GM19467 (cell line): Measurements from ENCODE around the gene PEPD.

Source experiments
- ATAC-seq: cut with Tn5 transposase; IDR thresholded peaks from one replicate; pipeline ENCODE4 v1.9.1; 2021; ENCODE audit warnings: mild to moderate bottlenecking, moderate library complexity; ENCODE audit not compliant: unreplicated experiment

Gene PEPD

DNA sequence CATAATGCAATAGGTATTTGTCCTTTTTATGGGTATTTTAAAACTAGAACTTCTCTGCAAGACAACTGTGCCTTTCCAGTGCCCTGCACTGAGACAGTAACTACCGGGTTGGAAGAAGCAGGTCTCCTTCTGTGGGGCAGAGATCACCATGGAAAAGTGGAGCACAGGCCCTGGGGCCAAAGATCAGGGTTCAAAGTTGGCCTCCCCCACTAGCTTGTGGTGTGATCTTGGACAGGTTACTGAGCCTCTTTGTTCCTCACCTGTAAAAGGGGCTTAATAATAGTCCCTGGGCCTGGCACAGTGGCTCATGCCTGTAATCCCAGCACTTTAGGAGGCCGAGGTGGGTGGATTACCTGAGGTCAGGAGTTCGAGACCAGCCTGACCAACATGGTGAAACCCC, 79.8 kb downstream of the PEPD start:
- no peak for ATAC-seq

DNA sequence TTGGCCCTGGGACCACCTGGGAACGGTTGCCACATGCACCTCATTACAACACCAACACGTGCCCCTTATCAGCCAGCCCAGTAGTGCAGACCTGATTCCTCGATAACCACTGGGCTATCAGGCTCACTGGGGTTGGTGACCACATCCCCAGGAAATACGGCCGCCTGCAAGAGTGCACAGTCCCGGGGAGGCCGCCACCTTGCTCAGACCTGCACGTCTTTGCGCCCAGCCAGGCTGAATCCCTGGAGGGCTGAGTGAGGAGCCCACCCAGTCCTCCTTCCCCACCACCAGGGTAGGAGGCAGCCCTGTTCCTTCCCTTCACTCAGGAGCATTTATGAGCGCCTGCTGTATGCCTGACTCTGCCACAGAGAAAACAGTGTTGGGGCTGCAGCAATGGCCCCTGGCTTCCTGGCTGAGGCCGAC, 80.3 kb downstream of the PEPD start:
- no peak for ATAC-seq

GRCh38 chr19:33440682-33441081, 80.9 kb downstream of the PEPD start:
- no peak for ATAC-seq

GRCh38 chr19:33440241-33440640, 81.3 kb downstream of the PEPD start:
- ATAC-seq, result no peak

DNA sequence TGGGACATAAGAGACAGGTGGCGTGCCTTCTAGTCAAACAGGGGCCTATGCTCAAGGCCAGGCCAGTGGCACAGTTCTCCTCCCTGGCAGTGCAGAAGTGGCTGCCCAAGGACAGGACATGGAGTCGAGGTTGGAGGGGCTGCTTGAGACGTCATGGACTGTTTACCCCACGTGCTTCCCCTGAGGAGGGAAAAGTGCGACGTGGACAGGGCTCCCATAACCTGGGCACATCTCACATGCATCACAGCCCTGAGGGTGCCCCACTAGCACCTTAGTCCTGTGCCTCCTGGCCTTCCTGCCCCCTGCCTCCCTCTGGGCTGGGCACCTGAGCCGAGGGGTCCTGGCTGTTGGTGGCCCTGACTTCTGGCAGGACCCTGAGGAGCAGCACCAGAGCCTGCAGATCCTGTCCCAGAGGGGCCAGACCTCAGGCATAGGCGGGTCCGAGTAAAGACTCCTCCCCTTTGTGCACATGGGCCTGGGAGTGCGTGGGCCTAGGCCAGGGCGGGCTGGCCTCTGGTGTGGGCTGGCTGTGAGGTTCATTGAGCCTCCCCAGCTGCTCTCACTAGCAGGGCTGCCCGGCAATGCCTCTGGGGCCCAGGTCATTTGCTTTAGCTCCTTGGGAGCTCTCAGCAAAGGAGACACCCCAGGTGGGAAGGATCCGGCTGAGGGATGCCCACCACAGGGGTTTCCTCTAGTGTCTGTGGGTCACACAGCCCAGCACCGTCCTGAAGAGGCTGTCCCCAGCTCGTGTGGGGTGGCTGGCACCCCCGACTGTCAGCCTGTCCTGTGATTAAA, 82.4 kb downstream of the PEPD start:
- no peak for ATAC-seq

DNA sequence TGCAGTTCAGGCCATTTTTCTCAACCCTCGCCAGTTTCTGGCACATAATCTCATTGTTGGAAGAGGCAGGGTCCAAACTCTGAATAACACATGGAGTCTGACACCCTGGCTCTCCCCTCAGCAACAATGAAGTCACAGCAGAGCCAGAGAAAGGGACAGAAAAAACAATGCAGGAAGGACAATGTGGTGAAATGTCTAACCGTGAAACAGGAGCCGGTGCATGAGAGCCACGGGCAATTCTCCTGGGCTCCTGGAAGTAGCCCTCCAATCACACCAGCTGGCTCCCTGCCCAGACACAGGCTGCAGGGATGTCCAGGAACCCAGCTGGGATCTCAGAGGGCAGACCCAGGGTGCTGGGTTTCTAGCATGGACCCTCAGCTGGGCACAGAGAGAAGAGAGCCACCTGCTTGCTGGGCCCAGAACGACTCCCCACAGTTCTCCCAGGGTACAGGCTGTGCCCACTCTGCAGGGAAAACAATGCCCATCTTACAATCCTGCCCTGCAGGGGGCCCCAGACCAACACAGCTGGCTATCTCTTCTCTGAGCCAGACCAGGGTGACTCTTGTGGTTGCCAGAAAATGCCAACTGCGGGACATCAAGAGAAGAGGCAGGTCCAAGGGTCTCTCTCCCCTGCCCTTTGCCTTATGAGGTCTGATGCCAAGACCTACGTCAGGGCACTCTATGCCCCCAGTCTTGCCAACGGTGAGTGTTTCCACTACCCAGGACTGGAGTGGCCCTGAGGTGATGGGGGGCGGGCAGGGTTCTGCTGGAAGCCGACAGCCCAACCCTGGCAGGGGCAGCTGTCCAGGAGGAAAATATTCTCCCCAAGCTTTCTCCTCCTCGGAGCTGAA, 83.5 kb downstream of the PEPD start:
- ATAC-seq, result no peak

- no peak for ATAC-seq
Measured at GRCh38 chr19:33437393-33437820, 84.2 kb downstream of the PEPD start.

DNA sequence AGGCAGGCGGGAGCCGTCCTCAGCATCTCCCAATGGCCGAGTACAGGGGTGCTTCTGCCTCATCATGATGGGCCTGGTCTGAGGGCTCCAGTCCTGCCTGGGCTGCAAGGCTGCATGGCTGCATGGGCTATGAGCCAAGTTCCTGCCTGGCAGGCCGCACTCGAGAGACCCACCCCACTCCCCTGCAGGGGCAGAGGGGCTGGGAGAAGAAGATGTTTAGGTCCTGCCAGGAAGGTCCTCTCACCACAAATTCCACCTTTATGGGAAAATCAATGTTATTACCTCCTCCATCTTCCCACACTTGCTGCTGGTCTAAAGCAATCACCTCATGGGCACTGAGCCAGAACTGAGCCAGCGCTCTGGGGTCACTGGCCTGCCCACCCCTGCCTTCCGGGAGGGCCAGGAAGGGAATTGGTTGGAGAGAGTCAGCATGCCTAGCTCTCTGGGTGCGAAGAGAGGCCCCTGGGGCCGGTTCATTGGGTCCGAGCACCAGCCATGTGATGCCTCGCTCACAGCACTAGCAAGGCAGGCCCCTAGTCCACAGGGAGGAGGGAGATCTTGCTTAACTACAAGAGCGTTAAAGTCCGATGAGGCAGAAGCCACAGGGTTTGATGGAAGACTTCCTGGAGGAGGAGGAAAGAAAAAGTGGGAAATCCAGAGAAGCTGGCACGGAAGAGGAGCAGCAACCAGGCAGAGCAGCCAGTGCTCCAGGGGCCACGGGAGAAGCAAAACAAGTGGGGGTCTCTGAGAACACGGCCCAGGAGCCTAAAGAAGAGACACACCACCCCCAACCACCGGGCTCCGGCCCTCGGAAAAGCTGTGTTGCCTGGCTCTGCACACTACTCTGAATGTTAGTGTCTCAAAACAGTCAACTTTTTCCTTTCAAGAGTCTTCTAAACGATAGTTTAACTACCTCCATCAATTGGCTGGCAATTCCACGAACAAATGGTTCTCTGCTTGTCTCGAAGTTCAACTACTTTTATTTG, 84.9 kb downstream of the PEPD start:
- ATAC-seq, result no peak

DNA sequence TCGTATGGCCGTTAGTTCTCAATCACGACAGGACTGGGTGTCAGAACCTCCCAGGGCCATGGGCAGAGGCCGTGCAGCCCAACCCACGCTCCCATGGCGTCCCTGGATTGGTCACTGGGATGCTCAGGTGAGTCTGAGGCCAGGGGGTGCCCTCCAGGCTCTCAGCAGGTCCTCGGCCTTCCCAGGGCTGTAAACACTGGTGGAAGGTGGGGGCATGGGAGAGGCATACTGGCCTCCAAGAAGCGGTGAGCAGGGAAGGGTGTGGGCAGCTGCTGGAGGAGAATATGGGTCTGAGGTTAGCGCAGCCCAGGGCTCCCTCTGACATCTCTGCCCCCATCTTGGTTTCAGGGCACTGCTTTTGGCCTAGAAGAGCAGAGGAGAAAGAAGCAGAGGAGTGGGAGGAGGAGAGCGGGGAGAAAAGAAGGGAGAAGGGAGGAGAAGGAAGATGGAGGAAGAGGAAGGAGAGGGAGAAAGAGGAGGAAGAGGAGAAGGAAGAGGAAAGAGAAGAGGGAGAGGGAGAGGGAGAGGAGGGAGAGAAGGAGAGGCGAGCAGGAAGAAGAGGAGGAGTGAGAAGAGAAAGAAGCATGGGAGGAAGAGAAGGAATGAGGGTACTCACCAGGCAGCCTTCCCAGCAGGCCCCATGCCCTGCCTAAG, 85.8 kb downstream of the PEPD start:
- no peak for ATAC-seq

DNA sequence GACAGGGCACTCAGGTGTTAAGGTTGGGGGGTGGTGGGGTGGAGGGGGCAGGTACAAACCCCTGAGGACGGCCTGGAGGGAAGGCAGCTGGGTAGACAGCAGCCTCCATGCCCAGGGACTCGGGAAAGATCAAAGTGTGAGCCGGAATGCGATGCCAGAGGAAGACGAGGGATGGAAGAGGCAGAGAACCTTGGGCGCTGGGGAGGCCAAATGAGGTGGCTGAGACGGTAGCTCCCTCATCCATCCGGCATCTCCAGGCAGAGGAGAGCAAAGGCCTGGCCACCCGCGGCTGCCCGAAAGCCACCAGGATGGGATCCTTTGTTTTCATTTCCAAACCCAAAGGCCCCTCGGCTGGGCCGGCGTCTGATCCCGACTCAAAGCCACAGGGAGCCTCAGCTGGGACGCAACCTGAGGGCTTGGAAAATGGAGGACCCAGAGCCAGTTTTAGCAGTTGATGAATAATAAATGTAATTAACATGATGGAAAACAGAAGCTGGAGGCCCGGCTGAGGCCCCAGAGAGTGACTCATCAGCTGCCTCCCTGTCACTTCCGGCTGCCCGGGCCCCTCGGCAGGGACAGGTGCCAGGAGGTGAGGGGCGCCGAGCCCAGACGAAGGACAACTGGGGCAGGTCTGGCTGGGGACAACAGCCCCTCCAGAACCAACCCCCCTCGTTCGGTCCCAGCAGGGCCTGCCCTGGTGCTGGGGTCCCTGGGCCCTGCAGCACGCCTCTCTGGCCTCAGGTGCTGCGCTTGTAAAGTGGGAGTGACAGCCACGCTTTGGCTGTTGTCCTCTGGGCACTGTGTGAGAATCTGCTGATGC, 86.5 kb downstream of the PEPD start:
- no peak for ATAC-seq

DNA sequence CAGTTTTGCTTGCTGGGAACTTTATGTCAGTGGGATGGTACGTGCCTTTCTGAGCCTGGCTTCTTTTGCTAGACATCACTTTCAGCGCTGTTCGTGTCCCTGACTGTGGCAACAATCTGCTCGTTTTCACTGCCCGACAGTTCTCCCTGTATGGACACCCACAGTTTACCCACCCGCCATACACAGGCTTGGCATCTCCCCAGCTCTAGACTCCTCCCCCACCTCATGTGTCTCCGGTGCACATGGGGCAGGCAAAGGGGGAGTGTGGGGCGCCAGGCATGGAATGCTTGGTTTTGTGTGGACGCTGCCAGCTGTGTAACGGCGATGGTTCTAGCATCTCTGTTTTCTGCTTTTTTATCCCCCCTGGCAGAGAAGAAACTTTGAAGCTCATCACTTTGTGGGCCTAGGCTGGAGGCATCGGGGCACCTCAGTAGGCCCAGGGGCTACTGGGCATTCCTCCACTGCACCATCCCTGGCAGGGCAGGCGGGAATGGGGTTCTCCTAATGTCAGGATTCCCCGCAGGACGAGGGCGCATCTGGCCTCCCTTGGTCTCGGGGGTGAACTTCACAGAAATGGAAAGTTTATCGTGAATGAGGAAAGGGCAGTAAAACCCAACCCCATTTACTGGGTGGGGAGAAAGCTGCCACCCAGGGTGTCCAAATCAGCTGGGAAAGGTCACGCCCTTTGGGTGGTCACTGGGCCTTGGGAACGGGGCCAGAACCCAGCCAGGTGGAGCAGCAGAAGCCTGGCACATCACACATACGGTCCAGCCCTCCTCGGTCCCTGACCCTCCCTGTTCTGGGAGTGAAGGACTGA, 87.3 kb downstream of the PEPD start:
- no peak for ATAC-seq

- ATAC-seq, result no peak
Measured at GRCh38 chr19:33432446-33433170, 89.0 kb downstream of the PEPD start.

DNA sequence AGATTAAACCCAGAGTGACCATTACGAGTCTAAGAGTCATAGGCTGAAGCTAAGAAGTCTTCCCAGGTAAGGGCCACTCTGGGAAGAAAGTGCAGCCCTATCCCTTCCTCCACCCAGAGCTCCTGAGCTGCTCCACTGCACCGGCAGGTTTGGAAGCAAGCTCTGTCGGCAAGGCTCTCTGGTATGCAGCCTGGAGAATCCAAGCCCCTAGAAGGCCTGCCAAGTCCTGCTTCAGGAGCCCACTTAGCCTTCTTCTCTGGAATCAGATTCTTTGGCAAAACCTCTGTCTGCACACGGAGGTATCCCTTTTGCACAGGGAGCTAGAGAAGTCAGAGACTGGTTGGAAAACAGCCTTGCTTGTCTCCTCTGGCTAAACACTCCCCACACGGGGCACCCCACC, 89.6 kb downstream of the PEPD start:
- no peak for ATAC-seq

- ATAC-seq, result no peak
Measured at GRCh38 chr19:33430674-33431277, 90.8 kb downstream of the PEPD start.

DNA sequence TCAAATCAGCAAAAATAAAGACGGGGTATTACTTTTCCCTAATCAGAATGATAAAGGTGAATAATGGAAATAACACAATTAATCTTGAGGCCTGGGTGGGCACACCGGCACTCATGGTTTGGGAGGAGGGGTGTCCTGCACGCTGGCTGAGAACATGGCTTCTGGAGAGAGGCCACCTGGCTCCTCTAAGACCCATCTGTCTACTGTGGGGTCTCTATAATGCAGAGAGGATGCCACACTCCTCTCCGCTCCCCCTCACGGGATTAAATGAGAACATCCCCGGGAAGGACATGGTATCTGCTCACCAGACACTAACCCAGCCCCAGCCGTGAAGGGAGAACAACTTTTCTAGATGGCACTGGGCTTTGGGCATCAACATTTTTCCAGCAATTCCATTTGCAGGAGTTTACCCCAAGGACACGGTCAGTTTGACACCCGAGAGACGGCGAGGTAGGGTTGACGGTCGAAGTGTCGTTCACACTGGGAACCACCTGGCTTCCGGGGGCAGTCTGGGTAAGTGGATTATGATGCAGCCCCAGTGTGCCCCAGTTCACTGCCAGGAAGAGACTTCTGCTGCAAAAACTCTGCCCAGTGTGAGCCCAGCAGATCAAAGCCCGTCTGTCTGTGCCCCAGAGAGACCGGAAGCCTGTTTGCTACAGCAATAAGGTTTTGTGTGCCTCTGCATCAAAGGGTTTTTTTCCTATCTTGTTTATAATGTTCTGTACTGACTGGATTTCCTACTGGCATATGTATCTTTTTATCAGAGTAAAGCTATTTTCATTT, 91.5 kb downstream of the PEPD start:
- no peak for ATAC-seq

DNA sequence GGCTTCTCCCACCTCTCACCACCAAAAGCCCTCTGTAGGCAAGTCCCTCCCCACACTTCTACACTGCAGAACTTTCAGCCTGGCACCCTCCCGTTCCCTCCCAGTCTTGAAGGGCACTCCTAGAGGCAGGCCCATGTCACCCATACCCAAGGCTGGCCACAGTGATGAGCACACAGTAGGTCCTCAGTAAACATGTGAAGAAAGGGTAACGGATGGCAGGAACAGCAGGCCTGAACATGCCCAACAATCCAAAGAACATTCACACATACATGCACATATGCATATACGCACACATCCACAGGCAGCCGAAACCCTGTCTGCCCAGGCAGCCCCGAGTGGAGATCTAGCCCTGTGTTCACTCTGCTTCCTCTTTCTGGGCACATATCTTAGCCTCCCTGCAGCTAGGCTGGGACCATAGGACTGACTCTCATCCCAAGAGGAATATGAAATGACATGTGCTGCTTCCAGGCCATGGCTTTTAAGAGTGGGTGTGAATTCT, 92.9 kb downstream of the PEPD start:
- no peak for ATAC-seq
